Measurements from ENCODE around the gene TNNI2.

The TNNI2 gene

GRCh38 chr11:1847006-1847735 is 8.4 kb downstream of the TNNI2 start:
- no peak for DNase-seq

- DNase-seq: no peak
Measured at GRCh38 chr11:1847926-1848639, 9.3 kb downstream of the TNNI2 start.

- DNase-seq: no peak
Measured at GRCh38 chr11:1848640-1849430, 10.1 kb downstream of the TNNI2 start.

- DNase-seq: no peak
Measured at GRCh38 chr11:1851468-1852180, 12.8 kb downstream of the TNNI2 start.

DNA sequence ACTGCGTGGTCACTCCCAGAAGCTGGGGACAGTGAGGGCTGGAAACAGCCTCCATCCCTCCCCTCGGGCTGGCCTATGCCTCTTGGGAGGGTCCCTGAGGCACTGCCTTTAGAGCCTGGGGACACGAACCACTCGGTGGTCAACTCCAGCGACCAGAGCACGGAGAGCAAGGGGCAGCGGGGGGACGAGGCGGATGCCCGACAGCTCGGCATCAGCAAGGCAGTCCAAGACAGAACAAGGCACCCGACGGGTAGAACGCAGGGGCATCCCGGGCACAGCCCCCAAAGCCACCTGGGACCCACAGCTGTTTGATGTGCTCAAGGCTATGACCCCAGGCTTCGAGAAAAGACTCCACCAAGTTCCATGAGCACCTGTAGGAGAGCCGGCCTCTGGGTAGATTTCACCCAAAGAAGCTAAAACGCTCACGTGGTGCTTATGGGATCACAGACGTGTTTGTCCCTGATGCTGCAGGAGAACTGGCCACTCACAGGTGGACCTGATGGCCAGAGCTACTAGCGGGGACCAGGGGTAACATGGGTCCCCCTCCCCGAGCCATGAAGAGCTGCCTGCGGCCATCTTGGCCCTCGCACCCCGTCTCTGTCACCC is 13.6 kb downstream of the TNNI2 start:
- DNase-seq: no peak

DNA sequence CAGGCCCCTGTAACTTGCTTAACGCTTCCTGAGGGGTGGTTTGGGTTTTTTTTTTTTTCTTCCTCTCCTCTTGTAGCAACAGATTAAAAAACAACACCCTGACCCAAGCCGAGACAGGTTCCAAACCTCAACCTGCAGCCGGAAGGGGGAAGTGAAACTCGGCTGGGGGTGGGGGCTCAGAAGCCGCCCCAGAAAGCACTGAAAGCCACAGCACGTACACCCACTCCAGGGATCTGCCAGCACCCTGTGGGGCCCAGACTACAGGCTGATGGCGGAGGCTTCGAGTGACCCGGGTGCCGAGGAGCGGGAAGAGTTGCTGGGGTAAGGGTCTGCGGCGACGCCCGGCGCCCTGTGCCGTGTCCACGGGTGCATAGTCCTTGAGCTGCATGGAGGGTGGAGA is 14.1 kb downstream of the TNNI2 start, which contains the start of gene LSP1:
Gene LSP1, plus strand, starts transcription at position 208 of the 400 bp plus-strand sequence. Its CDS starts 61 bp downstream, at position 269.
- DNase-seq: peak; percentile 65 to 72

DNA sequence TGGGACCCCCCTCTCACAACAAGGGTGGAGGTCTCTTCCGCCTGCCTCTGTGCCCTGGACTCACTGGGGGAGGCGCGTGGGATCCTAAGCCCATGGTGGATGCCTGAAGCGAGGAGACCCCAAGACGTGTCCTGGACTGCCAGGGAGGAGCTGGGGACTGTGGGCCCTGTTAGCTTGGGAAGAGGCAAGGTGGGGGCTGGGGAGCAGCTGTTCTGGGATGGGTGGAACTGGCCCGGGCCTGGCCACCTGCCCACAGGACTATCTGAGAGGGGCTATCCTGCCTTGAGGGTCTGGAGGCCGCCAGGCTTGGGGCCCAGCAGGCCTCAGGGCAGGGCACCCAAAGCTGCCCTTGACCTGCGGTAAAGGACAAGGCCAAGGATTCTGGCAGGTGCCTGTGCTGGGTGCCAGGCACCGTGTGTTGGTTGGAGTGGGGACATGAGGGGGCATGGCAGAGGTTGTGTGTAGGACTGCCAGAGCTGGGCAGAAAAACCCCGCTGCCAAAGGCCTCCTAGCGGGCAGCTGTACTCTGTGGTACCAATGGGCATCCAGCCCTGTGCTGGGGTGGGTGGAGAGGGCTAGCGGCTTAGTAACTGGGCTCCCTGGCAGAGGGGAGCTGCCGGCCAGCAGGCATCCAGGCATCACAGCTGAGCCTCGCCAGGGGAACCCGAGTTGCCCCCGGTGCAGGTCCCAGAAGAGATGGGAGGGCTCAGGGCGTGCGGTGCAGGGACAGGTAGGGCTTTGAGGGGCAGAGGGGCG is 14.8 kb downstream of the TNNI2 start:
- no peak for DNase-seq

DNA sequence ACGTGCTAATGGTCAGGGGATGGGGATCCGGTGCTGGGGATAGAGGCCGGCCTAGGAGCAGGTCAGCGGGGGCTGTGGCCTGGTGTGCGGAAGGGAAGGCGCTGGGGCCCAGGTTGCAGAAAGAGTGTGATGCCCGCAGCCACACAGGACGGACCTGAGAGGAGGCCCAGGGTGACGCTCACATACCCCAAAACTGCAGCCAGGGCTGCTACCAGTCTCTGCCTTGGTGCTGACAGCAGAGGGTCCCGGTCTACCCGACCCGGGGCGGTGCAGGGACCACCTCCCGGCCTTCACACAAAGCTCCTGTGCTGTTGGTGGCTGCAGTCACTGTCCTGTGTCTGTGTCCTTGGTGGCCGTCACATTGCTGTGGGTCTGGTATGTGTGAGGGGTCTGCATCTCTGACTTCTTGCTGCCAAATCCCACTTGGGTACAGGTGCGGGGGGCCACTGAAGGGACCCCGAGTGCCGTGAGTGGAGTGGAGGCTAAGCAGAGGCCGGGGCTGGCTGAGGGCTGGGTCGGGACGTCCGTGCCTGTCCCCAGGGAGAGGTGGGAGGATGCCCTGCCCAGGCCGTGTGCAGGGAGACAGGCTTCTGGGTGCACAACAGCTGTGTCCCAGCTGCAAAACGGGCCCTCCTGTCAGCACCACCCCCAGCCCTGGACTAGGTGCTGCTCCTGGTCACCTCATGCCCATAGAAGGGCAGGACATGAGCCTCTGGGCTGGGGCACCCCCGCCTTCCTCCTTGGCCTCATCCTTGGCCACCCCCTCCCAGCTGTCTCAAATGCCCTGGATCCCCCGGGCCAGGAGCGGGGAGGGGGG is 15.6 kb downstream of the TNNI2 start:
- no peak for DNase-seq

DNA sequence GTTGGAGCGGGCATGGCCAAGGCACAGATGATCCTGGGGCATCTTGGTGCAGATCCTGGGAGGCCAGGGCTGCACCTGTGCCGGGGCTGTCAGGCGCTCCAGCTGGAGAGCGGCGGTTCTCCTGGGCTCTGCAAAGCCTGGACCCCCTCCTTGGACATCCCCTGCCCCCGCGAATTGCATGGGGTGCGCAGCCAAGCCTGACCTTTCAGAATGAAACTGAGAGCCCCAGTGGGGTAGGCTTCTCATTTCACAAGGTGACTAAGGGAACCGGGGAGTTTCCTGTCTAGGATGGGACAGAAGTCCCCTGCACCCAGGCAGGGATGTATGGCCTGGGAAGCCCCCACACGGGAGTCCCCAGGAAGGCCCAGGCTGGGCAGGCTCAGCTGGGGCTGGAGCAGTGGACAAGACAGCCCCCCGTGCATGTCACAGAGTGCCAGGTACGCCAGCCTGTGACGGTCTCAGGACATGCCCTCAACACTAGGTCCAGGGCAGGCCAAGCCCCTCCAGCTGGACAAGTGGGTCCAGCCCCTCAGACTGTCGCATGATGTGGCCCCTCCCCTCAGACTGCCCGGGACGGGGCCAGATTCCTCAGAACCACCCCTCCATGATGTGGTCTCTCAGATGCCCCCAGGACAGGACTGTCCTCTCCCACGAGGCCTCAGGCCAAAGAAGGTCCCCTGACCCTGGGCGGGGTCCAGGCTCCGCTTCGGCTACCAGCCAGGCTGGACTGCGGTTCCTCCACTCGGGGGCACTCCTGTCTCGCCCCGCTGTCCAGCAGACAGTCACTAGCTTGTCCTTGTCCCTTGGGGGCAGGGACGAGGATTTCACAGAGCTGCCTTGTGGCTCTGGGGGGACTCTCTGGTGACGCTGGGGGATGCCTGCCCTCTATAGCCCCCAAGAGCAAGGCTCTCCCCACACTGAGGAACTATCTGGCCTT is 16.4 kb downstream of the TNNI2 start:
- DNase-seq: no peak

DNA sequence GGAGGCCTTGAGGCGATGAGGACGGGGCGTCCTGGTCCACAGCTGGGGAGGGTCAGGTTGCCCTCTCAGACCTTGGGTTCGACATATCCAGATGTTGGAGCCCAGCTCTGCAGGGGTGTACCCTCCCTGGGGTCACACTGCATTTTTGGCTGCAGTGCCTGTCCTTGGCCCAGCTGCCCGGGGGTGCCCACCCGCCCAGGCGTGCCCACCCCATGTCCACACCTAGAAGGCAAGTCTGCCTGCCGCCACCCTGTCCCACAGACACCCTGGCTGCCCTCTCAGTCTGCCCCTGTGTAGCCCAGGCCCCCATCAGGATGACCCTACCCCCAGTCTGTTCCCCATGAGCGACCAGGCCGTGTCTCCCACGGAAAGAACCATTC is 17.1 kb downstream of the TNNI2 start:
- no peak for DNase-seq

- DNase-seq: no peak
Measured at GRCh38 chr11:1856306-1857005, 17.7 kb downstream of the TNNI2 start.

GRCh38 chr11:1857064-1857463 is 18.3 kb downstream of the TNNI2 start:
- DNase-seq: no peak

- DNase-seq: no peak
Measured at GRCh38 chr11:1858154-1858553, 19.4 kb downstream of the TNNI2 start.

GRCh38 chr11:1858576-1858975 is 19.8 kb downstream of the TNNI2 start:
- DNase-seq: no peak

GRCh38 chr11:1859004-1859403 is 20.2 kb downstream of the TNNI2 start:
- no peak for DNase-seq

DNA sequence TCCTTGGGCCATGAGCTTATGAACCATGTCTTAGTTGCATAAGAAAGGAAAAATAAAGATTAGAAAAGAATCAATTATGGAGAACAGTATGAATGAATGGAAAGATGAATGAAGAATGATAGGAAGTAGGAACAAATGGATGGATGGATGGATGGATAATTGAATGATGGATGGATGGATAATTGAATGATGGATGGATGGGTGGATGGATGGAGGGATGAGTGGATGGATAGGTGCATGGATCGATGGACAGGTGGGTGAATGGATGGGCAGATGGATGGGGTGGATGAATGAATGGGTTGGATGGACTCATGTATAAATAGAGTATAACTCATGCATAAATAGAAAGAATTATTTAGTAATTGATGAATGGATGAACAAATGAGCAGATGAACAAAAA is 21.3 kb downstream of the TNNI2 start:
- DNase-seq: no peak

DNA sequence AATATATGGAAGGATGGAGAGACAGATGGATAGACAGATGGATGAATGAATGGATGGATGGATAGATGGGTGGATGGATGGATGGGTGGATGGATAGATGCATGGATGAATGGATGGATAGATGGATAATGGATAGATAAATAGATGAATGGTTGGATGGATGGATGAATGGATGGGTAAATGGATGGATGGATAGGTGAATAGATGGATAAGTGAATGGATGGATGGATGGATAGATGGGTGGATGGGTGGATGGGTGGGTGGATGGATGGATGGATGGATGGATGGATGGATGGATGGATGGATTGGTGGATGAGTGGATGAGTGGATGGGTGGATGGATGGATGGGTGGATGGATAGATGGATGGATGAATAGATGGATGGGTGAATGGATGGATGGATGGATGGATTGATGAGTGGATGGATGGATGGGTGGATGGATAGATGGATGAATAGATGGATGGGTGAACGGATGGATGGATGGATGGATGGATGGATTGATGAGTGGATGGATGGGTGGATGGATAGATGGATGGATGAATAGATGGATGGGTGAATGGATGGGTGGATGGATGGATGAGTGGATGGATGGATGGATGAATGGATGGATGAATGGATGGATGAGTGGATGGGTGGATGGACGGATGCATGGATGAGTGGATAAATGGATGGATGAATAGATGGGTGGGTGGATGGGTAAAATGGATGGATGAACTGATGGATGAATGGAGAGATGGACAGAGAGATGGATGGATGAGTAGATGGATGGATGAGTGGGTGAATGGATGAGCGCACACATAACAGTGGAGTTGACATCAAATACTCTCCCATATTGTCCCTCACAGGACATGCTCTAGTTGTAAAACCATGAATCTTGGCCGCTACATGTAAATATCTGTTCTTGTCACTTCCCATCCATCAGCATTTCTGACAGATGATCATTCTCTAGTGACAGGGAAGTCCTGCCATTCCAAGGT is 22.9 kb downstream of the TNNI2 start:
- no peak for DNase-seq
